Measurements from ENCODE around the gene GGTLC3.
"Not testable (repeated sequence)": the region's sequence is repeated elsewhere in the genome, so short reads cannot be mapped to it uniquely, and the experiment has no call there.

- TF ChIP-seq REST (IDR thresholded peaks at IDR 0.05; ENCODE audit: unreplicated experiment); EZH2 (IDR thresholded peaks at IDR 0.05; ENCODE audit: low read depth, unreplicated experiment); EZH2phosphoT487 (IDR thresholded peaks at IDR 0.05; ENCODE audit: unreplicated experiment); CTCF (conservative IDR thresholded peaks at IDR 0.05; ENCODE audit: low read depth in 2 of 2); POLR2AphosphoS5 (IDR thresholded peaks at IDR 0.05; ENCODE audit: low read depth); JUNB (IDR thresholded peaks at IDR 0.05; ENCODE audit: unreplicated experiment); CREB1 (CRISPR knock-in tag; IDR thresholded peaks at IDR 0.05; ENCODE audit: low read depth); ZNF114 (CRISPR knock-in tag; IDR thresholded peaks at IDR 0.05); STAT1 (IDR thresholded peaks at IDR 0.05; ENCODE audit: unreplicated experiment): not testable (repeated sequence)
- TF ChIP-seq, protein P1, sequence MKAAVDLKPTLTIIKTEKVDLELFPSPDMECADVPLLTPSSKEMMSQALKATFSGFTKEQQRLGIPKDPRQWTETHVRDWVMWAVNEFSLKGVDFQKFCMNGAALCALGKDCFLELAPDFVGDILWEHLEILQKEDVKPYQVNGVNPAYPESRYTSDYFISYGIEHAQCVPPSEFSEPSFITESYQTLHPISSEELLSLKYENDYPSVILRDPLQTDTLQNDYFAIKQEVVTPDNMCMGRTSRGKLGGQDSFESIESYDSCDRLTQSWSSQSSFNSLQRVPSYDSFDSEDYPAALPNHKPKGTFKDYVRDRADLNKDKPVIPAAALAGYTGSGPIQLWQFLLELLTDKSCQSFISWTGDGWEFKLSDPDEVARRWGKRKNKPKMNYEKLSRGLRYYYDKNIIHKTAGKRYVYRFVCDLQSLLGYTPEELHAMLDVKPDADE (IDR thresholded peaks at IDR 0.05) = not testable (repeated sequence)
Observed at GRCh38 chr22:18558939-18559338, 41.0 kb upstream of the GGTLC3 start.

Data from GM23338 (cell line).